Measurements from ENCODE around the gene PROZ. TPM values are rescaled to one million over a fixed set of nuclear protein-coding genes. Genes with fewer than 3 reads are reported as not detected.
A peak's percentile ranks its signal among the peaks of the same experiment; 100 is the strongest.

Gene PROZ
- total RNA-seq, 1 donor from 2014 or later: not detected

DNA sequence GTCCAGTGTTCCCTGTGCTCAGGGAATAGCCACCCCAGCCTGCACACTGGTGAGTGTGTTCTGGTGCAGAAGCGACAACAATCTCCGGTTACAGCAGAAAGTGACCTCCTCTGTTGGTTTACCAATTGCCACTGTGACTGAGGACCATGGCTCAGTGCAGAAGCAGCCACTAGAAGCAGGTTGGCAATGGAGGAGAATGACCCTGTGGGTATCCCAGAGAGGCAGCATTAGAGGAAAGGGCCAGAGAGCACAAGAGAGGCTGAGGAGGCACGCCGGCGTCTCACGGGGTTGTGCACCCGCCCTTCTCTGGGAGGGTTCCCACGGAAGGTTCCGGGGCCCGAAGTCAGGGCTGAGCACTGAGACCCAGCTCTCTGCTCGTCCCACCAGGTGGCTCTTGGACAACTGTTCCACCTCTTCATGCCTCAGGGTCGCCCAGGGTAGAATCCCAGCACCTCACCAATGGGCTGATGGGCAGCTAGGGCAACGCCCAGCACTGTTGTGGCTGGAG lies 14.0 kb downstream of the PROZ start:
- DNase-seq (ENCODE audit: low read depth): no peak

DNA sequence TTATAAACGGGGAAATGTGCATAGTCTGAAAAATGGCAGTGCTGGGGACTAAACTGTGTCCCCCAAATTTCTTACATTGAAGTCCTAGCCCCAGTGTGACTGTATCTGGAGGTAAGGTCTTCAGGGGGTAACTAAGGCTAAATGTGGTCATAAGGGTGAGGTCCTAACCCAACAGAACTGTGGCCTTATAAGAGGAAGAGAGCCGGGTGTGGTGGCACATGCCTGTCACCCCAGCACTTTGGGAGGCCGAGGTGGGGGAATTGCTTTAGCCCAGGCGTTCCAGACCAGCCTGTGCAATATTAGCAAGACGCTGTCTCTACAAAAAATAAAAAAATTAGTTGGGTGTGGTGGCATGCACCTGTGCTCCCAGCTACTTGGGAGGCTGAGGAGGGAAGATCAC lies 17.8 kb downstream of the PROZ start:
- DNase-seq (ENCODE audit: low read depth): no peak

DNA sequence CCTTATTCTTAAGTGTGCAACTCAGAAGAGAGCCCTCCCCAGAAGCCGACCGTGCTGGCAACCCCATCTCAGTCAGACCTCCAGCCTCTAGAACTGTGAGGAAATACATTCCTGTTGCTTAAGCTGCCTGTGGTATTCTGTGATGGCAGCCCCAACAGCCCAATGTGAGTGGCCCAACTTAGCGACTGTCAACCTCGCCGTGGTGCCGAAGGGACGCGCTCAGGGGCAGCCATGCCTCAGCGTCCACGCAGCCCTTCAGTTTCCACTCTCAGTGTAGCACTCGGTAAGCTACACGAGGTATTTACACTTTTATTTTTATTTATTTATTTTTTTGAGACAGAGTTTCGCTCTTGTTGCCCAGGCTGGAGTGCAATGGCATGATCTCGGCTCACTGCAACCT lies 18.4 kb downstream of the PROZ start:
- no peak for DNase-seq (ENCODE audit: low read depth)

DNA sequence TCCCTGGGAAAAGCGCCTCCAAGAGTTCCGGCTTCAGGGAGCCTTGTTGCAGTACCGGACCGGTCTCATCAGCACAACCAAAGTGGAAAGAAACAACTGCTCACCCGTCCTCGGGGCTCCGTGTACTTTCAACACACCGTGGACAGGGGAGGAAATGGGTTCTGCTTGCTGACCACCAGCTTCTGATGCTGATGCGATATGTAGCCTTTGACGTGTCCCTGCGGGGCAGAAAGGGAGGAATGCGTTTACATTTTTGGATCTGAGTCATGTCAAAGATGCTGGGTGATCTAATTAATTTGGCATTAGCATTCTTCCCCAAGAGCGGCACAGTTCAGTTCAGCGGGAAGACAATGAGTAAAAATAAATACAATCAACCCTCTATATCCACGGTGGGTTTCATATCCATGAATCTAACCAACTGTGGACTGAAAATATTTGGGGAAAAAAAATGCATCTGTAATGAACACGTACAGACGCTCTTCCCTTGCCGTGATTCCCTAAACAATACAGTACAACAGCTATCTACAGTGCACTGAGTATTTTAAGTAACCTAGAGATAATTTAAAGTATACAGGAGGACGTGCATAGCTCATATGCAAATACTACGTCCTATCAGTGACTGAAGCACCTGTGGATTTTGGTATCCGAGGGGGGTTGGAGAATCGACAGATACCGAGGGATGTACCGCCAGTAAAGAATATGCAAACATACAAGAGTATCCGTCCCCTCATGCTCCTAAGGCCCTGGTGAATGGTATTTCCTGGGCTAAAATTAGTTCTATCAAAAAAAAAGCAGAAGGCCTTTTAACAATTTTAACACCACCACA lies 19.8 kb downstream of the PROZ start:
- DNase-seq (ENCODE audit: low read depth): peak; percentile 66

DNA sequence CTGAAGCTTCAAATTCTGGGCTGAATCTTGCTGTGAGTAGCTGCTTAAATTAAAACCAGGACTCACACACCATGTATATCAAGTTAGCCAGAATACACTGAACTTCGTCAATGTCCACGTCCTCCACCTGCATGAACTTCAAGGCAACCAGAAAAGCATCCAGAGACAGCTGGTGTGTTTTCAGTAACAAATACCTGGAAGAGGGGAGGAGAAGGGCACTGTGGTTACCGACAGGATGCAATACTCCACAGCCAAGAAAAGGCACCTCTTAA lies 20.4 kb downstream of the PROZ start:
- DNase-seq (ENCODE audit: low read depth): no peak

DNA sequence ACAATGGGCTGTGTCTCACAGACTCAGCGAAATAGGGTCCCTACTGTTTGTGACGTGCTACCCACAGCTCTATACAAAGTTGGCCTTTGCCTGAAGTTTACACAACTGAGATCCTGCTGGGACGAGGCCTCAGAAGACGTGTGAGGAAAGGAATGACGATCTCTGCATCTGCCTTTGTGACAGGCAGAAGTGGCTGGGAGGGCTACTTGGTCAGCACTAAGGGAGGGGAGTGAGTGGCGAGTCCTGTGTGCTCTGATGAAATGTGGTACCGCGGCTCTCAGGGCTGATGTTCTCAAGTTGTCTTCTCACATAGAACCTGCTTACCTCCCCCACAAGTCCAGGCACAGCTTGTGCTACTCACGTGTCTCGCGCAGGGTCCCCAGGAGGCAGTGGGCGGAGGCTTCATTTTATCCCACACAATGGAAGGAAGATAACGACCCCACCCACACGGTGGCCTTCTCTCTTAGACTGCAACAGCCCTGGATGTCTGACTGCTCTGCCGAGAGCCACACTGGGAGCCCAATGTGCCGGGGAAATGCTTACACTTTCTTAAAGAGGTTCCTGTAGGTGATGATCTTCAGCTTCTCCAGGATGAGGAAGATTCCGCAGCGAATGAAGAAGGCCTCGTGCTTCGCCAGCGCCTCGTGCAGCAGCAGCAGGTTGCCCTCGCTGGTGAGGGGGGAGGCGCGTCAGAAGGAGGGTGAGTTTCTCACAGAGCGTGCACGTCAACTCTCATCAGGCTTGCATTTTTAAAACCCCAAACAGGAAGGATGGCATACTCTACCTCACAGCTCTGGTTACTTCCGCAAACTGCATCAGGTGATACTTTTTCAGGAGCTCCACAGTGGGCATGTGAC lies 21.2 kb downstream of the PROZ start:
- DNase-seq (ENCODE audit: low read depth): no peak

DNA sequence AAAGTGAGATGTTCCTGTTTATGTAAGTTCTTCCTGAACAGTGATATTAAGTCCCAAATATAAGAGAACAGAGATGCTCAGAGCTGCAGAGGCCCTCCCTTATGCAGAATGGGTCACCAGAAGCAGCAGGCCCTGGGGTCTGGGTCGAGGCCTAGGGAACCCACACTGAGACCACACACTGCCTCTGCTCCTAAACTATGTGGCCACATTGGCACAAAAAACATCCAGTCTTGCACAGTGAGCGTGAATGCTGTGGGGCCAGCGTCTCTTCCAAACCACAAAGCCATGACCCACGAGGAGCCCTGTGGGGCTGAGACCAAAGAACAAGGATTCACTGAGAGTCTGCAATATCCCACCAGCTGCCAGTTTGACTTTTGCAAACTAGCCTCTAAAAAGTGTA lies 23.6 kb downstream of the PROZ start:
- DNase-seq (ENCODE audit: low read depth): peak; percentile 65

DNA sequence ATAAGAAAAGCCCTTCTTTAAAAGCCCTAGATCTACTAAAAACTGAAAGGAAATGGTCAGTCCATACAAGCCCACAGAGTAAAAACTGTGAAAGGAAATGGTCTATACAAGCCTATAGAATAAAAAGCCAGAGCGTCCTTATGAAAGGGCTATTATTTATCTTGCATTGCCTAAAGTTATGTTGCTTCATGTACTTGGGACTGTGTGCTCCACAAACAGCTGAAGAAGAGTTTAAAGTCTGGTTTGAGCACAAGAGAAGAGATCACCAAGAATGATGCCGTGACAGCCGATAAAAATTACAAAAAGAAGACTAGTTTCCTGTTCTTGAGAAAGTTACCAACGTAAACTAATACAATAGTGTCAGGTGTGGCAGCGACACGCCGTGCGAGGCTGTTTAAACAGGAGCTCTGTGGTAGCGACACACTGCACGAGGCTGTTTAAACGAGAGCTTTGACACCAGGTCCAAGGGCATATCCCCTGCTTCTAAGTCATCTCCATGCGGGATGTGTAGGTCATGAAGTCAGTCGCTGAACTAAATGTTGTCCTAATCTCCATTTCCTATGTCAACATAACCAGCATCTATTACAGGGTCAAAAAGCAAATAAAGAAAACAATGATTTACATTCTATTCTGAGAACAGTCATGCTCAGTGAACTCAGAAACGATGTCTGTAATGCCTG lies 25.1 kb downstream of the PROZ start:
- DNase-seq (ENCODE audit: low read depth): no peak

DNA sequence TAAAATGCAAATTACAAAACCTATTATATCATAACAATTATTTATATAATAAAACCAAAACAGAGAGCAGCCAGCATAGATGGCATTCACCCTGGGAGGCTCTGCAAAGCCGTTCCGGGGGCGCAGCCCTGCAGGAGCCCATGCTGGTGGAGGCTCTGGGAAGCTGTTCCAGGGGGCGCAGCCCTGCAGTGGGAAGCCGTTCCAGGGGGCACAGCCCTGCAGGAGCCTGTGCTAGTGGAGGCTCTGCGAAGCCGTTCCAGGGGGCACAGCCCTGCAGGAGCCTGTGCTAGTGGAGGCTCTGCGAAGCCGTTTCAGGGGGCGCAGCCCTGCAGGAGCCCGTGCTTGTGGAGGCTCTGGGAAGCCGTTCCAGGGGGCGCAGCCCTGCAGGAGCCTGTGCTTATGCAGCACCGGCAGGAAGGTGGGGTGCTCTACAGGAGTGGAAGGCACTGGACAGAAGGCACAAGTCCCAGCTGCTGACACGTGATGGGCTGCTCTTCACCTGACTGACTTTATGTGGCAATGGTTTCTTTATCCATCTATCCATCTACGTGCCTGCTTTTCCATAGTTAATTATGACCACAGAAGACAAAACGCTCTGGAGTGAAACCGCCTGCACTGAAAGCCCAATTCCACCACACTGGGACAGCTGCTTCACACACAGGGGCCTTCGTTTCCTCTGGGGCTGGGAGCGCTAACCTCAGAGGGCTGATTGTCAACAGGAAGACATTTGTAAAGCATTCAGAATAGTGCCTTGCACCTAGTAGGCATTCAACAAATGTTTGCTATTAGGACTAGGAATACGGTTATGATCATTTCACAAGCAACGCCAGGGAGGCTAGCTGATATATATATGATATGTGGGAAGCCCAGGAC lies 26.4 kb downstream of the PROZ start:
- peak; percentile 49 for DNase-seq (ENCODE audit: low read depth)

DNA sequence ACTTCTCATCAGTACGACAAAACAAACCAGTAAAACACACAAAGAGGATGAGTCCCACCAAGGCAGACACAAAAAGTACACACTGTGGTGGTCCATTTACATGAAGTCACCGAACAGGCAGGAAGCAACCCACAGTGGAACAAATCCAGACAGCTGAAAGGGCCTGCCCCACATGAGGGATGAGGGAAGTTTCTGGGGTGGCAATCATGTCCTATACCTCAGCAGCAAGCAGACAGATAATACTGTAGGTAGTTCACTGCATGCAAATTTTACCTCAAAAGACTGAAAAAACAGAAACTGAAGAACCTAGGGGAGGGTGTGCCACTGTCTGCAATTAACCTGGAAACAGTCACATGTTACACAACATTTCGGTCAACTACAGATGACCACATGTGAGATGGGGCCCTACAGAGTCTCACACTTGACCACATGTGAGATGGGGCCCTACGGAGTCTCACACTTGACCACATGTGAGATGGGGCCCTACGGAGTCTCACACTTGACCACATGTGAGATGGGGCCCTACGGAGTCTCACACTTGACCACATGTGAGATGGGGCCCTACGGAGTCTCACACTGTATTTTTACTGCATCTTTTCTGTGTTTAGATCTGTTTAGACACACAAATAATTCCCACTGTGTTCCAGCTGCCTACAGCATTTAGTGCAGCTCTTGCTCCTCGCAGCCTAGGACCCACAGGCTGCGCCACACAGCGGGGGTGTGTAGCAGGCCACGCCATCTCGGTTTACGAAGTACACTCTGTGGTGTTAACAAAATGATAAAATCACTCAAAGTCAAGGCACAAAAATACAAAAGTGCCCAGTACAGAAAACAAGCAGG lies 27.8 kb downstream of the PROZ start:
- DNase-seq (ENCODE audit: low read depth): no peak

DNA sequence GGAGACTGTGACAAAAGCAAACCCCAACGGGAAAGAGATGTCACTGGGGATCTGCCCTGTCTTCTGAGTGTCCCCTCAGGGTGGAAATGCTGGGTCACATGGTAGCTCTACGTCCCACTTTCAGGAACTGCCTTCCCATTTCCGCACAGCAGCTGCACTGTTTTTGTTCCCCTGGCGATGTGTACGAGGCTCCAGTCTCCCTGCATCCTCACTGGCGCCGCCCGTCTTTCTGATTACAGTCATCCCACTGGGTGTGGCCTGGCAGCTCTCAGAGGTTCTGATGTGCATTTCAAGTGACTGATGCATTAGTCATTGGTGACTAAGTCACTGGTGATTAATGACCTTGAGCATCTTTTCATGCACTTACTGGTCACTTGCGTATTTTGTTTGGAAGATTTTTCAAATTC lies 28.8 kb downstream of the PROZ start:
- peak; percentile 99 for DNase-seq (ENCODE audit: low read depth)

DNA sequence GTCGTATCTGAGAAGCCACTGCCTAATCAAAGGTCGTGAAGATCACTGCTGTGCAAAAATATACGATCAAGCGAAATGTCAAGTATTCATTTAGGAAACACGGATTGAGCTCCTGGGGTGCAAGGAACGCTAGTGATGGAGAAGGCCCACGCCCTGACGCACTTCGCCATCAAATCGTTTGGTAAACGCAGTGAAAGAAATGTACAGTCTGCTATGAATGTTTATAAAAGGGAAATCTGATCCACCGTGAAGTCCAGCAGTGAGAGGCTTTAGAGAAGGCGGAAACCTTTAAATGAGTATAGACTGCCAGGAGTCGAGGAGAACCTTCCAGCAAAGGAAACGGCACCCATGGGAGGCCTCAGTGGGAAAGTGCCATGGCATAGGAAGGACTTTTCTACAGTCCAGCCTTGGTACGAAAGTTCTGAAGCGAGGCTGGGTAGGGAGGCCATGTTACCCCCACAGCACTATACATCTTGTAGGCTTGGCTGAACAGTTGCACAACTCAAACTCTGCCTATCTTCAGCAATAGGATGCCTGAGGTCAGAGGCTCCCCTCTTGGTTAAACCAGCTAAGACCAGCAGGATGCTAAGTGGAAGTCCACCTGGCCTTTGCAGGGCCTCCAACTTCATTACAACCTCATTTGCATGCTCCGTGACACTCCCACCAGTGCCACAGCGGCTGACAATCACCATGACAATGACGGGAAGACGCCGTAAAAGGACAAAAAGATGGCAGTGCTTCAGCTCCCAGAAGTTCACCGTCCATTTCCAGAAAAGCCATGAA lies 29.6 kb downstream of the PROZ start:
- DNase-seq (ENCODE audit: low read depth): no peak

DNA sequence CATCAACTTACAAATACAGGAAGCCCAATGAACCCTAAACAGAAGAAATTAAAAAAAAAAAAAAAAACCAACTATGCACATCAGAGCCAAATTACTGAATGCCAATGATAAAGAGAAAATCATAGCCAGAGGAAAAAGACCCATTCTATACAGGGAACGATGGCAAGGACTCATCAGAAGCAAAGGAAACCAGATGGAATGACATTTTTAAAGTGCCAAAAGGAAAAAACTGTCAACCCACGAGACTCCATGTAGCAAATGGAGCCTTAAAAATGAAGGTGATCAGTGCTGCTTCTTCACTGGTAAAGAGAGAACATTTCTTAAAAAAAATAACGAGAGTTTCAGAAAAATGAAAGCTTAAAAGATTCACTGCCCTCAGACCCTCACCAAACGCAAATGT lies 31.7 kb downstream of the PROZ start:
- no peak for DNase-seq (ENCODE audit: low read depth)

DNA sequence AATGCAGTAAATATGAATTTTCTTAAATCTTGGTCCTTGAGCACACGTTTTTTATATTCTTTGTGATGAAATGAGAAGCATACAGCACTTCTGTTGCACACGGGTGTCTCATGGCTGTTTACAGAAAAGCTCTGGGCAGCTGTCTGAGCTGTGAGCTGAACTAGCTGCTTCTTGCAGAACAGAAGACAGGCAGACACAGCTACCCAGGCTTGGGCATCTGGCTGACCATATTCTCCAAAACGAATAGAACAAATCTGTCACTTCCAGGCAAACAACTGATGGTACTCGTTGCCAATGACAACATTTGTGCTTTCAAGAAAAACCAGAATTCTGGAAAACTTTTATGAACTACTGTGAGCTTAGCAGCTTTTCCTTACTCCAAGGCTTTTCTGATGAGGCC lies 33.8 kb downstream of the PROZ start:
- no peak for DNase-seq (ENCODE audit: low read depth)

DNA sequence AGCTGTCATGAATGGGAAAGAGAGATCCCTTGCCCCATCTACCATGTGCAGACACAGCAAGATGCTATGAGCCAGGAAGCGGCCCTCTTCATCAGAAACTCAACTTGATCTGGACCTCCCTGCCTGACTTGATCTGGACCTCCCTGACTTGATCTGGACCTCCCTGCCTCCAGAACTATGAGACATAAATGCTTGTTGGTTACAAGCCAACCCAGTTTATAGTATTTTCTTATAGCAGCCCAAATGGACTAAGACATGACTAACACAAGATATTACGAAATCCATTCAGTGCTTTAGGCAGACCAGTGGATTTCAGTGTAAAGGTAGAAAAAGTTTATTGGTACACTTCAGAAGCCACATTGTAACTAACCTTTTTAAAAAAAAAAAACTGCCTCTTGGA lies 34.5 kb downstream of the PROZ start:
- no peak for DNase-seq (ENCODE audit: low read depth)

DNA sequence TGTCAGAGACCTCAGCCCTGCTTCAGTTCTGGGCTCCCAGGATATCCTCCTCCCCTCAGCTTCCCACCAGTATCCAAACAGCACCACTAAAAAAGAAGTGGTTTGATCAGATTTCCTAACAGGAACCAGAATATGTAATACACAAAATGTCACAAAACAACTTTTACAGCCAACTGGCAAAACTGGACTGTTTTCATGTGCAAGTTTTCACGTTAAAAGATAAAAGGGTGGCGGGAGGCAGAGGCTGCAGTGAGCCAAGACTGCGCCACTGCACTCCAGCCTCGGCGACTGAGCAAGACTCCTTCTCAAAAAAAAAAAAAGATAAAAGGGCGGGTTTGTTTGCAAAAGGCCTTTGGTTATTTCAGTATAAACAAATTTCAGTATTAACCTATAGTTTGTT lies 36.9 kb downstream of the PROZ start:
- no peak for DNase-seq (ENCODE audit: low read depth)

DNA sequence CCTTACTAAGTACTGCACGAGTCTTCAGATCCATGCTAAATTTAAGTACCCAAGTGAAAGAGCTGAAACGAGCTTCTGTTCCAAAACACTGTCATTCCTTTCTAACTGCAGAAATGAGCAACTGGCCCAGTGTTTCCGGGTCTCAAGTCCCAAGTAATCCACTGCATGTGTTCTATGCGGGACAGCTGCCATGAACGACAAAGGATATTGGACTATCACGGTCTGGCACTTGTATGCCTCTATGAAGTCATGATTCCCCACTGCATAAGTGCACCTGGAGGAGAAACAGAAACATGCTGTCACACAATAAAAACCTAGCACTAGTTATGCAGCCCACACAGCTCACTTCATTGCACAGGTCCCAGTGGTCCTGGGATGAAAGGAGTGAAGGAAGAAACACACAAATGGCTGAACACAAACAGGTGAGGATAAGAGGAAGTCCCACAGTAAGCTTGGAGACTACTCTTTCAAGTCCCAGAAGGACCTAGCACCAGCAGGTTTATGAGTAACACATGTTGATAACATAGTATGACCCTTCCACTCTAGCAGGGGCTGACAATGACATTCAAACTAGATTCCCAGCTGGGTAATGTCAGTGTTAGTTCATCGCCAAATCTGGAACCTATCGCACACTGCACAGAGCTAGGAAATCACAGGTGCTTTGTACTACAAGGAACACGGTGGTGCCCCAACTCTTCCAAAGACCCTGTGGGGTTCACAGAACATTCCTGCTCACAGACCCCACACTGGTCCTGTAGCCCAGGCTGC lies 38.7 kb downstream of the PROZ start:
- DNase-seq (ENCODE audit: low read depth): peak; percentile 75

DNA sequence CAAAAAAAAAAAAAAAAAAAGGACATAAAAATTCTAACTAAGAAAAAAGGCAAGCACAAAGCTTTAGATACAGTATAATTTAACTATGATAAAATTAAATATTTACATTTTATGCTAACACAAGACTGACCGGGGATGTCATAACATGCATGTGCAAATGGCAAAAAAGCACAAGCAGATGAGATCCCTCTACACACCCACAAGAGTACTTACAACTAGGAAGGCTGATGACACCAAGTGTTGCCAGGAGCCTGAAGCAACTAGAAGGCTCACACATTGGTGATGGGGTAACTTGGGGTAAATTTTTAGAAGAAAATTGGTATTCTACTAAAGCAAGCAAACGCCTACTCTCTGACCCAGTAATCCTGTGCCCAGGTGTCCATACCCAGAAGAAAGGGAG lies 43.4 kb downstream of the PROZ start:
- DNase-seq (ENCODE audit: low read depth): no peak

DNA sequence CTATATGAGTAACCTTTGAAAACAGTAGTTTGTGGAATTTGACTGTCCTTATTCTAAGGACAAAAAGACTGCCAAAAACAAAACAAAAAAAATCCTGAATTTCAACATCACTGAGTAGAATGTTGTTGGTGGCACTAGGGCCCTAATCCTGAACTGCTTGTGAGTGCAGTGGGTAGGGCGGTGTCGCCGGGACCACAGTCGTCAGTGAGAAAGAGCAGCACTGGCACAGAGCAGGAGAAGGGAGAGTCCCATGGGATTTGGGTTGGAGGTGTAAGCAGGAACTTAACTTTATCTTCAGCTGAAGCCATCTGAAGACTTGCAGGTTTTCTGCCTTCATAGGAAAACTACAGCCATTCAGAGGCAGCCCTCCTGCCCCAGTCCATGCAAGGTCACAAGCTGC lies 44.5 kb downstream of the PROZ start:
- no peak for DNase-seq (ENCODE audit: low read depth)

All from myocyte (in vitro differentiated cells).